ENCODE data around the gene GABRB3.

- TF ChIP-seq CTCF (IDR thresholded peaks at IDR 0.05; ENCODE audit: low read depth, low read length, missing input control), result no peak
- TF ChIP-seq, protein P1, sequence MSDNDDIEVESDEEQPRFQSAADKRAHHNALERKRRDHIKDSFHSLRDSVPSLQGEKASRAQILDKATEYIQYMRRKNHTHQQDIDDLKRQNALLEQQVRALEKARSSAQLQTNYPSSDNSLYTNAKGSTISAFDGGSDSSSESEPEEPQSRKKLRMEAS (IDR thresholded peaks at IDR 0.05), result no peak
- no peak for TF ChIP-seq FOXA1 (IDR thresholded peaks at IDR 0.05)
These were observed 1.1 kb upstream of the GABRB3 start for GRCh38 chr15:26773917-26774316.
